Muscle layer of duodenum (tissue), 2 donors: ENCODE measurements around the gene EDNRB.
"Not testable (repeated sequence)": the region's sequence is repeated elsewhere in the genome, so short reads cannot be mapped to it uniquely, and the experiment has no call there.

ENCODE experiments used
- H3K27ac ChIP-seq: one replicate; pipeline ENCODE4 v1.7.0; 2013; ENCODE audit warnings: mild to moderate bottlenecking, low read length
- H3K27me3 ChIP-seq: one replicate; pipeline ENCODE4 v1.7.0; 2013; ENCODE audit warnings: low read depth, mild to moderate bottlenecking, control low read depth, low read length
- H3K36me3 ChIP-seq, 2 donors: one replicate each; pipeline ENCODE4 v1.7.0; 2013; ENCODE audit warnings: low read length in 2 of 2, control low read depth in 1 of 2, mild to moderate bottlenecking in 1 of 2; ENCODE audit not compliant: insufficient read depth in 2 of 2, control insufficient read depth in 1 of 2
- H3K4me1 ChIP-seq, 2 donors: one replicate each; pipeline ENCODE4 v1.7.0; 2013; ENCODE audit warnings: low read length in 2 of 2, mild to moderate bottlenecking in 2 of 2, control low read depth in 1 of 2, moderate library complexity in 1 of 2; ENCODE audit not compliant: insufficient read depth in 2 of 2, control insufficient read depth in 1 of 2
- H3K4me3 ChIP-seq, 2 donors: one replicate each; pipeline ENCODE4 v1.7.0; 2013; ENCODE audit warnings: low read length in 2 of 2, low read depth in 1 of 2, mild to moderate bottlenecking in 1 of 2
- H3K9me3 ChIP-seq, 2 donors: one replicate each; pipeline ENCODE4 v1.7.0; 2013; ENCODE audit warnings: low read length in 2 of 2, control low read depth in 1 of 2, mild to moderate bottlenecking in 1 of 2; ENCODE audit not compliant: control insufficient read depth in 1 of 2
- donor health status: healthy.

Gene EDNRB

GRCh38 chr13:77918391-77919245 lies at the start of gene EDNRB:
TSS of gene EDNRB (minus strand) at chr13:77918831. CDS start at chr13:77918573, 258 bp downstream.
- Histone ChIP-seq H3K4me1 (peaks cover 0 to 17% of the 10 kb centered on the region in 2 donors), H3K4me3 (peak within 1 kb of the TSS; percentile 70 to 80), H3K9me3 (no peaks in the 10 kb centered on the region), H3K36me3 (no peaks in the 10 kb centered on the region), H3K27me3 (peaks cover 3% of the 10 kb centered on the region), H3K27ac (no peak within 1 kb of the TSS)

- Histone ChIP-seq H3K9me3 (no peaks in the 10 kb centered on the region), H3K36me3 (no peaks in the 10 kb centered on the region), H3K27ac (no peak overlapping the region), H3K4me3 (no peak overlapping the region), H3K4me1 (no peaks in the 10 kb centered on the region), H3K27me3 (no peaks in the 10 kb centered on the region)
These were observed 48.0 kb upstream of the EDNRB start for GRCh38 chr13:77966671-77967070.

GRCh38 chr13:77952737-77953136 lies 34.1 kb upstream of the EDNRB start:
- Histone ChIP-seq H3K27ac (no peak overlapping the region), H3K36me3 (no peaks in the 10 kb centered on the region)

GRCh38 chr13:77952276-77952675 lies 33.6 kb upstream of the EDNRB start:
- Histone ChIP-seq H3K9me3 (no peaks in the 10 kb centered on the region), H3K27me3 (no peaks in the 10 kb centered on the region), H3K4me3 (no peak overlapping the region), H3K4me1 (no peaks in the 10 kb centered on the region), H3K27ac (no peak overlapping the region), H3K36me3 (no peaks in the 10 kb centered on the region)

More at GRCh38 chr13:77952737-77953136, 34.1 kb upstream of the EDNRB start:
- Histone ChIP-seq H3K9me3 (no peaks in the 10 kb centered on the region), H3K27me3 (no peaks in the 10 kb centered on the region), H3K4me1 (no peaks in the 10 kb centered on the region), H3K4me3 (no peak overlapping the region)

- Histone ChIP-seq H3K27me3 (no peaks in the 10 kb centered on the region), H3K4me3 (no peak overlapping the region), H3K4me1 (no peaks in the 10 kb centered on the region), H3K36me3 (no peaks in the 10 kb centered on the region), H3K27ac (no peak overlapping the region), H3K9me3 (no peaks in the 10 kb centered on the region)
These were observed 27.9 kb upstream of the EDNRB start for GRCh38 chr13:77946522-77946921.

GRCh38 chr13:77935063-77935462 lies 16.4 kb upstream of the EDNRB start:
- not testable (repeated sequence) for H3K36me3 ChIP-seq, H3K9me3 ChIP-seq, H3K27ac ChIP-seq, H3K4me3 ChIP-seq, H3K27me3 ChIP-seq, H3K4me1 ChIP-seq

GRCh38 chr13:77930430-77930829 lies 11.8 kb upstream of the EDNRB start:
- H3K27ac ChIP-seq, result no peak overlapping the region
- H3K36me3 ChIP-seq, result no peaks in the 10 kb centered on the region
- no peaks in the 10 kb centered on the region for H3K4me1 ChIP-seq
- H3K9me3 ChIP-seq, result no peaks in the 10 kb centered on the region
- H3K27me3 ChIP-seq, result no peaks in the 10 kb centered on the region
- H3K4me3 ChIP-seq, result no peak overlapping the region

- H3K9me3 ChIP-seq, result no peaks in the 10 kb centered on the region
- H3K4me1 ChIP-seq, result no peaks in the 10 kb centered on the region
These were observed 10.3 kb upstream of the EDNRB start for GRCh38 chr13:77928909-77929308.

GRCh38 chr13:77925616-77926015 lies 7.0 kb upstream of the EDNRB start:
- no peaks in the 10 kb centered on the region for H3K36me3 ChIP-seq
- H3K4me1 ChIP-seq, result no peaks in the 10 kb centered on the region
- no peak overlapping the region for H3K4me3 ChIP-seq
- H3K9me3 ChIP-seq, result no peaks in the 10 kb centered on the region
- no peaks in the 10 kb centered on the region for H3K27me3 ChIP-seq
- H3K27ac ChIP-seq, result no peak overlapping the region

More at GRCh38 chr13:77928909-77929308, 10.3 kb upstream of the EDNRB start:
- H3K36me3 ChIP-seq, result no peaks in the 10 kb centered on the region
- H3K4me3 ChIP-seq, result no peak overlapping the region
- H3K27ac ChIP-seq, result no peak overlapping the region
- no peaks in the 10 kb centered on the region for H3K27me3 ChIP-seq

- peaks cover 3% of the 10 kb centered on the region for H3K27me3 ChIP-seq
- H3K4me1 ChIP-seq, result peaks cover 0 to 17% of the 10 kb centered on the region in 2 donors
- no peak overlapping the region for H3K27ac ChIP-seq
- no peaks in the 10 kb centered on the region for H3K36me3 ChIP-seq
- H3K4me3 ChIP-seq, result peak overlapping the region; percentile 70 to 80
- H3K9me3 ChIP-seq, result no peaks in the 10 kb centered on the region
These were observed 1.3 kb upstream of the EDNRB start for GRCh38 chr13:77919921-77920294.

- Histone ChIP-seq H3K4me1 (peaks cover 0 to 17% of the 10 kb centered on the region in 2 donors), H3K27me3 (peaks cover 3% of the 10 kb centered on the region), H3K4me3 (peak overlapping the region; percentile 70 to 80), H3K36me3 (no peaks in the 10 kb centered on the region), H3K9me3 (no peaks in the 10 kb centered on the region), H3K27ac (no peak overlapping the region)
These were observed 752 bp upstream of the EDNRB start for GRCh38 chr13:77919246-77919920.
